Gastroesophageal sphincter (tissue), 4 donors: ENCODE measurements around the gene ZNF622. TPM values are rescaled to one million over a fixed set of nuclear protein-coding genes. Genes with fewer than 3 reads are reported as not detected.
"Not testable (repeated sequence)": the region's sequence is repeated elsewhere in the genome, so short reads cannot be mapped to it uniquely, and the experiment has no call there.

Experiments
- ATAC-seq: fragments of 150-250 bp; one replicate; pipeline ENCODE4 v1.9.1; 2016; ENCODE audit warnings: mild to moderate bottlenecking, moderate library complexity
- H3K27ac ChIP-seq, 4 donors: fragments of 200-600 bp; sonication (generic) in 3 of 4; 1 replicate in 3 of 4; 2 replicates in 1 of 4; pipeline ENCODE4 v1.5.1; 2016 to 2019
- H3K27me3 ChIP-seq: fragments of 200-600 bp; sonication (generic); one replicate; pipeline ENCODE4 v1.5.1; 2019
- H3K36me3 ChIP-seq, 2 donors: fragments of 200-600 bp; sonication (generic); one replicate each; pipeline ENCODE4 v1.5.1; 2019; ENCODE audit warnings: control low read depth in 1 of 2
- H3K4me1 ChIP-seq, 3 donors: fragments of 200-600 bp; sonication (generic); 1 replicate in 2 of 3; 2 replicates in 1 of 3; pipeline ENCODE4 v1.5.1; 2016 to 2019; ENCODE audit warnings: control low read depth in 2 of 3
- H3K4me3 ChIP-seq, 2 donors: fragments of 200-600 bp; sonication (generic); one replicate each; pipeline ENCODE4 v1.5.1; 2019; ENCODE audit warnings: mild to moderate bottlenecking in 1 of 2, moderate library complexity in 1 of 2
- H3K9me3 ChIP-seq, 3 donors: fragments of 200-600 bp; sonication (generic); one replicate each; pipeline ENCODE4 v1.5.1; 2017 to 2019; ENCODE audit warnings: control low read depth in 2 of 3
- EP300 ChIP-seq: sonication (generic); formaldehyde crosslinking; IDR thresholded peaks from one replicate; pipeline ENCODE4 v1.6.1; 2017; ENCODE audit warnings: antibody characterized with exemption, mild to moderate bottlenecking
- POLR2A ChIP-seq, 2 donors: fragments of 450-650 bp; IDR thresholded peaks; one replicate each; pipeline ENCODE4 v1.6.1; 2017; ENCODE audit warnings: antibody characterized with exemption in 2 of 2, mild to moderate bottlenecking in 2 of 2, moderate library complexity in 1 of 2
- POLR2AphosphoS5 ChIP-seq: sonication (generic); formaldehyde crosslinking; IDR thresholded peaks from one replicate; pipeline ENCODE4 v1.6.1; 2017; ENCODE audit warnings: antibody characterized with exemption
- whole genome bisulfite sequencing, 2 donors: methylation state at CpG; one replicate each; pipeline ENCODE4 v1.1.5; 2018; ENCODE audit warnings: low coverage in 1 of 2; 5-methylcytosine and 5-hydroxymethylcytosine counted together
- total RNA-seq, 4 donors: library from RNA; depleted of rRNA; stranded (reverse); fragments of >200 nt; gene quantifications; one replicate each; pipeline ENCODE4 v1.1.0, GENCODE V29; 2016
- TF ChIP-seq, protein P1 (sequence below), 4 experiments: fragments of 200-600 bp in 2 of 4; fragments of 450-650 bp in 2 of 4; sonication (generic) in 1 of 4; IDR thresholded peaks; one replicate each; pipeline ENCODE4 v1.5.1; 2017 to 2019; ENCODE audit warnings: antibody characterized with exemption in 4 of 4, mild to moderate bottlenecking in 2 of 4, moderate library complexity in 2 of 4

Gene ZNF622
- total RNA-seq, 4 donors from 2014 or later: 23.8 to 32.3 (median 29.7) TPM

DNA sequence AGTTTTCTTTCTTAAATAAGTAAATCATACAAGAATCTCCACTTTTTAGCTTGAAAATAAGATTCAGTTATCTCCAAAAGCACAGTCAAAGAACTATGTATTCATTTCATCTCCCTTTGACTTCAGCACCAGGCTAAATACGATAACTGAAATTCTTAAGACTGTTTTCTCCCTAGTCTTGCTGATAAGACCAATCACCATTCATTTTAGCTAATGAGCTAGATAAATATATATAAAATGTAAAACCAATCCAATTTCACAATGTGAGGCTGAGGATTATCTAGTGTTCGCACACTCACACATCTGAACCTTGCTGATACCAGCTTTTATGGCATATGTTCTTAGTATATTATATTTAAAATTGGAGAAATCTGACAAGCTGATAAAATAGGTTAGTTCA lies 17.3 kb upstream of the ZNF622 start:
- H3K27me3 ChIP-seq: no peaks in the 10 kb centered on the region
- H3K4me1 ChIP-seq: no peaks in the 10 kb centered on the region
- 70 to 88% methylated on average over 2 of the region's 2 CpGs for WGBS, 2 donors

DNA sequence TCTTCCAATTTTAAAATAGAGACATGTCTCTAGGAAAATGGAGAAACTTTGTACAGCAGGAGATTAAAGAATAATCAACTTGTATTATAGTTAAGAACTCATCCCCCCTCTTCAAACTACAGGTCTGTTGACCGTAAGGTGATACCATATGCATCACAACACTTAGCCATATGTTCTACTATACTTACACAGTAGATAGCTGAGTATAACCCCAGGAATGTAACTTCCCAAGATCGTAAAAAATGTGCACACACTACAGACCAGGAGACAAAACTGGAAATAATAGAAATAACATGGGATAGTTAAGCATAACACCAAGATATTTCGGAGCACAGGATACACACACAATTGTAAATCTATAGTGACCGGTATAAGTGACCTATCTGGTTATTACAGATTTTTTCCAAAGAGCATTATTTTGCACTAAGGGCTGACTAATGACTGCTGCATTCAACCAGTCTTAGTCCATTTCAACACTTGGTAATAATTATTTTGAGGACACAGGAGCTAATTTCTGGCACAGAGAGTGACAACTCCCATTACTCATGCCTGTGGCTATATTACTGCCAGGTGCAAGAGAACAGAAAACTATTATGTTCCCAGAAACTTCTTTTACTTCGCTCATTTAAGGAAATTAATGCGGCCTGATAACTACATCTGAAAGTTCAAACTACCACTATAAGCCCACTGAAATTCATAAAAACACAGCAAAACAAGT lies 15.4 kb upstream of the ZNF622 start:
- H3K4me1 ChIP-seq: no peaks in the 10 kb centered on the region
- ATAC-seq: no peak
- H3K27me3 ChIP-seq: no peaks in the 10 kb centered on the region
- H3K9me3 ChIP-seq: no peaks in the 10 kb centered on the region
- 68 to 84% methylated on average over 6 of the region's 6 CpGs for WGBS, 2 donors
- TF ChIP-seq POLR2AphosphoS5: no peak
- TF ChIP-seq EP300: no peak
- TF ChIP-seq, protein P1, sequence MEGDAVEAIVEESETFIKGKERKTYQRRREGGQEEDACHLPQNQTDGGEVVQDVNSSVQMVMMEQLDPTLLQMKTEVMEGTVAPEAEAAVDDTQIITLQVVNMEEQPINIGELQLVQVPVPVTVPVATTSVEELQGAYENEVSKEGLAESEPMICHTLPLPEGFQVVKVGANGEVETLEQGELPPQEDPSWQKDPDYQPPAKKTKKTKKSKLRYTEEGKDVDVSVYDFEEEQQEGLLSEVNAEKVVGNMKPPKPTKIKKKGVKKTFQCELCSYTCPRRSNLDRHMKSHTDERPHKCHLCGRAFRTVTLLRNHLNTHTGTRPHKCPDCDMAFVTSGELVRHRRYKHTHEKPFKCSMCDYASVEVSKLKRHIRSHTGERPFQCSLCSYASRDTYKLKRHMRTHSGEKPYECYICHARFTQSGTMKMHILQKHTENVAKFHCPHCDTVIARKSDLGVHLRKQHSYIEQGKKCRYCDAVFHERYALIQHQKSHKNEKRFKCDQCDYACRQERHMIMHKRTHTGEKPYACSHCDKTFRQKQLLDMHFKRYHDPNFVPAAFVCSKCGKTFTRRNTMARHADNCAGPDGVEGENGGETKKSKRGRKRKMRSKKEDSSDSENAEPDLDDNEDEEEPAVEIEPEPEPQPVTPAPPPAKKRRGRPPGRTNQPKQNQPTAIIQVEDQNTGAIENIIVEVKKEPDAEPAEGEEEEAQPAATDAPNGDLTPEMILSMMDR (IDR thresholded peaks at IDR 0.05): no peak
- TF ChIP-seq POLR2A (IDR thresholded peaks at IDR 0.05): no peak
- no peak overlapping the region for H3K4me3 ChIP-seq
- H3K27ac ChIP-seq: no peak overlapping the region
- H3K36me3 ChIP-seq: no peaks in the 10 kb centered on the region

More for the DNA sequence above, 17.3 kb upstream of the ZNF622 start:
- TF ChIP-seq, protein P1 (IDR thresholded peaks at IDR 0.05): no peak
- TF ChIP-seq EP300 (no peak), POLR2A (IDR thresholded peaks at IDR 0.05) (no peak), POLR2AphosphoS5 (no peak)
- Histone ChIP-seq H3K9me3 (no peaks in the 10 kb centered on the region), H3K27ac (no peak overlapping the region), H3K4me3 (no peak overlapping the region), H3K36me3 (no peaks in the 10 kb centered on the region)
- no peak for ATAC-seq

DNA sequence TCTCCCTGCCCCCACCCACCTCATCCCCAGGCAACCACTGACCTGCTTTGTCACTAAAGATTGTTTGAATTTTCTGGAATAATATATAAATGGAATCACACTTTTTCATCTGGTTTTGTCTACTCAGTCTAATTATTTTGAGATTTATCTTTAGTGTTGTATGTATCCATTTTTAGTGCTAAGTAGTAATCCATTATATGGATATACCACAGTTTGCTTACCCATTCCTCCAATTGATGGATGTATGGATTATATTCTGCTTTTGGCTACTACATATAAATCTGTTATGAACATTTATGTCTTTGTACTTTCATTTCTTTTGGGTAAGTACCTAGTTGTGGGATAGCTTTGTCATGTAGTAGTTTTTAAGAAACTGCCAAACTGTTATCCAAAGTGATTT lies 14.5 kb upstream of the ZNF622 start:
- no peak for TF ChIP-seq POLR2AphosphoS5
- no peak for TF ChIP-seq EP300
- no peak for TF ChIP-seq POLR2A (IDR thresholded peaks at IDR 0.05)
- TF ChIP-seq, protein P1 (IDR thresholded peaks at IDR 0.05): no peak
- ATAC-seq: no peak

DNA sequence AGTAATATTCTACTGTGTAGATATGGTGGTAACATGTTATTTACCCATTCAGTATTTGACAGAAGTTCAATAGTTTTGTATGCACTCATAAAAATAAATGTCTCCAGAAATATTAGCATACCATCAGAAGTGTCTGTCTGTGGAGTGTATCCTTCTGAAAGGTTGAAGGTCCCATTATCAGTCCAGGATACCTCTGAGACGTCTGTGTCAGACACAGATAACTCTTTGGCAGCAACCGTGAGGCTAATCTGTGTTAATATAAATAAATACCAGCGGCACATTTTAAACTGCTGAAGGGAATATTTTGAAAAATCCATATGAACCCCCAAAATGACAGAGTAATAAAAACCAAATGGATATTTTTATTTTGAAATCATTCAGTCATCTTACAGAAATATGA lies 11.9 kb upstream of the ZNF622 start:
- Histone ChIP-seq H3K27ac (no peak overlapping the region), H3K27me3 (no peaks in the 10 kb centered on the region), H3K36me3 (peaks cover 0 to 5% of the 10 kb centered on the region in 2 donors), H3K9me3 (no peaks in the 10 kb centered on the region), H3K4me1 (no peaks in the 10 kb centered on the region), H3K4me3 (no peak overlapping the region)
- ATAC-seq: no peak
- WGBS, 2 donors: 20 to 21% methylated on average over 3 of the region's 3 CpGs
- TF ChIP-seq POLR2A (IDR thresholded peaks at IDR 0.05): no peak
- TF ChIP-seq, protein P1 (IDR thresholded peaks at IDR 0.05): no peak
- TF ChIP-seq EP300: no peak
- TF ChIP-seq POLR2AphosphoS5: no peak

More for the DNA sequence above, 14.5 kb upstream of the ZNF622 start:
- no peaks in the 10 kb centered on the region for H3K4me1 ChIP-seq
- H3K4me3 ChIP-seq: no peak overlapping the region
- no peaks in the 10 kb centered on the region for H3K9me3 ChIP-seq
- H3K36me3 ChIP-seq: peaks cover 0 to under 1% of the 10 kb centered on the region in 2 donors
- H3K27me3 ChIP-seq: no peaks in the 10 kb centered on the region
- H3K27ac ChIP-seq: no peak overlapping the region

DNA sequence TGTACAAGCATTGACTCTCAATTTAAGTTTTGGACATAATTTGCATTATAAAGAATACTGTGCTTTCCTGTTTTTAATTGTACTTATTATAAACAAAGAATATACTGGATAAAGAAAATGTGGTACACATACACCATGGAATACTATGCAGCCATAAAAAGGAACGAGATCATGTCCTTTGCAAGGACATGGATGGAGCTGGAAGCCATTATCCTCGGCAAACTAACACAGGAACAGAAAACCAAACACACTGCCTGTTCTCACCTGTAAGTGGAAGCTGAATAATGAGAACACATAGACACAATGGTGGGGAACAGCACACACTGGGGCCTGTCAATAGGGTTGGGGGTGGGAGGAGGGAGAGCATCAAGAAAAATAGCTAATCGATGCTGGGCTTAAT lies 10.8 kb upstream of the ZNF622 start:
- H3K27me3 ChIP-seq, ATAC-seq, H3K4me3 ChIP-seq, H3K36me3 ChIP-seq, H3K27ac ChIP-seq, H3K9me3 ChIP-seq, H3K4me1 ChIP-seq: not testable (repeated sequence)
- 90 to 100% methylated on average over 3 of the region's 3 CpGs for WGBS, 2 donors
